OCI-LY7 (cell line): Measurements from ENCODE around the gene TDRD12. TPM values are rescaled to one million over a fixed set of nuclear protein-coding genes. Genes with fewer than 3 reads are reported as not detected.

Source experiments
- BruUV-seq: library from RNA; stranded (reverse); fragments of 400-500 nt; replicated peaks from 2 replicates; lab custom pipeline; 2021; lab: Mats Ljungman, UMichigan
- CTCF ChIA-PET: fragments of 300-600 bp; sonication (Branson Sonifier 250); formaldehyde crosslinking; loops from one replicate; lab custom pipeline; 2022; ENCODE audit warnings: antibody characterized with exemption; ENCODE audit not compliant: unreplicated experiment; lab: Charles Lee
- POLR2A ChIA-PET: fragments of 300-600 bp; sonication (Branson Sonifier 250); formaldehyde crosslinking; loops from one replicate; lab custom pipeline; 2022; ENCODE audit warnings: antibody characterized with exemption; lab: Charles Lee
- DNase-seq: peaks from one replicate; pipeline ENCODE4 v3.0.0-alpha.2; 2015; ENCODE audit warnings: low spot score
- H2AFZ ChIP-seq: fragments of 200-600 bp; sonication (generic), shearing (Covaris generic); 2 replicates; pipeline ENCODE4 v1.6.1; 2014; ENCODE audit warnings: mild to moderate bottlenecking, antibody characterized with exemption, low read length, moderate library complexity
- H3K27ac ChIP-seq: fragments of 200-600 bp; sonication (generic); 2 replicates; pipeline ENCODE4 v1.5.1; 2014; ENCODE audit warnings: mixed run types, low read depth, mild to moderate bottlenecking, moderate library complexity, low read length, inconsistent platforms; ENCODE audit not compliant: poor library complexity, severe bottlenecking
- H3K36me3 ChIP-seq: fragments of 200-600 bp; sonication (generic); 2 replicates; pipeline ENCODE4 v1.6.1; 2014; ENCODE audit warnings: mild to moderate bottlenecking, antibody characterized with exemption, low read length, moderate library complexity, mixed read lengths; ENCODE audit not compliant: insufficient read depth
- H3K4me1 ChIP-seq: fragments of 200-600 bp; sonication (generic); 2 replicates; pipeline ENCODE4 v1.5.1; 2014; ENCODE audit warnings: mild to moderate bottlenecking, low read length; ENCODE audit not compliant: insufficient read depth, poor library complexity, severe bottlenecking
- H3K4me2 ChIP-seq: fragments of 200-600 bp; sonication (generic); 2 replicates; pipeline ENCODE4 v1.6.1; 2014; ENCODE audit warnings: mild to moderate bottlenecking, low read length
- H3K4me3 ChIP-seq: fragments of 200-600 bp; sonication (generic); 2 replicates; pipeline ENCODE4 v1.5.1; 2014; ENCODE audit warnings: mild to moderate bottlenecking, low read depth, low read length; ENCODE audit not compliant: poor library complexity, severe bottlenecking
- H3K79me2 ChIP-seq: fragments of 200-600 bp; sonication (generic); 2 replicates; pipeline ENCODE4 v1.6.1; 2016; ENCODE audit warnings: low read depth, mild to moderate bottlenecking, low read length, moderate library complexity, mixed read lengths; ENCODE audit not compliant: insufficient read depth
- H3K9me2 ChIP-seq: fragments of 200-600 bp; sonication (generic); 2 replicates; pipeline ENCODE4 v1.6.1; 2016; ENCODE audit warnings: mild to moderate bottlenecking, low read length, mixed read lengths; ENCODE audit not compliant: insufficient read depth
- H3K9me3 ChIP-seq: fragments of 200-600 bp; sonication (generic); 2 replicates; pipeline ENCODE4 v1.6.1; 2014; ENCODE audit warnings: mild to moderate bottlenecking, mixed run types, low read length, mixed read lengths
- H4K20me1 ChIP-seq: fragments of 200-600 bp; sonication (generic); 2 replicates; pipeline ENCODE4 v1.6.1; 2014; ENCODE audit warnings: mild to moderate bottlenecking, antibody characterized with exemption, low read length, moderate library complexity, mixed read lengths; ENCODE audit not compliant: insufficient read depth
- EZH2phosphoT487 ChIP-seq: fragments of 200-600 bp; sonication (generic); IDR thresholded peaks from 2 replicates; pipeline ENCODE4 v1.6.1; 2018; ENCODE audit warnings: low read depth, borderline replicate concordance, mild to moderate bottlenecking, mixed run types, antibody characterized with exemption, low read length, moderate library complexity, mixed read lengths
- intact Hi-C: fragments of 100-400 bp; cut with micrococcal nuclease; formaldehyde crosslinking; loops from one replicate; pipeline ENCODE4 v1.10.0; 2022; ENCODE audit not compliant: unreplicated experiment
- total RNA-seq, 2 experiments: library from RNA; depleted of rRNA in 1 of 2; stranded (reverse); fragments of >200 nt in 1 of 2; shearing (Covaris generic) in 1 of 2; gene quantifications; 2 replicates each; pipeline ENCODE4 v1.2.3, GENCODE V29; 2014 to 2022
- TF ChIP-seq, protein P1 (sequence below): fragments of 200-600 bp; sonication (generic); conservative IDR thresholded peaks from 2 replicates; pipeline ENCODE4 v1.5.1; 2014; ENCODE audit warnings: mild to moderate bottlenecking, antibody characterized with exemption, low read length, moderate library complexity, mixed read lengths

Gene TDRD12
- total RNA-seq, 2 experiments from 2014 or later, result not detected

DNA sequence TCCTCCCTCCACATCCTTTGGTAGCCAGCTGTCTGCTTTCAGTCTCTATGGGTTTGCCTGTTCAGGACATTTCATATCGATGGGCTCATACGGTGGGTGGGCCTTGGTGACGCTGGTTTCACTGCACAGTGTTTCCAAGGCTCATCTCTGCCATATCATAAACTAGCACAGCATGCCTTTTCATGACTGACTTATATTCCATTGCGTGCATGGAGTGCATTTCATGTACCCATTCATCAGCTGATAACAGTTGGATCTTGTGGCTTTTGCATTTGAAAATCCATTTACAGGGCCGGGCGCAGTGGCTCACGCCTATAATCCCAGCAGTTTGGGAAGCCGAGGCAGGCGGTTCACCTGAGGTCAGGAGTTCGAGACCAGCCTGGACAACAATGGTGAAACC is 69.9 kb downstream of the TDRD12 start:
- Histone ChIP-seq H3K36me3 (no peaks in the 10 kb centered on the region), H2AFZ (no peak overlapping the region), H3K9me2 (no peaks in the 10 kb centered on the region), H3K27ac (no peak overlapping the region), H4K20me1 (no peaks in the 10 kb centered on the region), H3K79me2 (no peaks in the 10 kb centered on the region), H3K4me2 (no peak overlapping the region), H3K4me1 (no peaks in the 10 kb centered on the region), H3K4me3 (no peak overlapping the region), H3K9me3 (no peaks in the 10 kb centered on the region)
- no peak for TF ChIP-seq EZH2phosphoT487
- TF ChIP-seq, protein P1, sequence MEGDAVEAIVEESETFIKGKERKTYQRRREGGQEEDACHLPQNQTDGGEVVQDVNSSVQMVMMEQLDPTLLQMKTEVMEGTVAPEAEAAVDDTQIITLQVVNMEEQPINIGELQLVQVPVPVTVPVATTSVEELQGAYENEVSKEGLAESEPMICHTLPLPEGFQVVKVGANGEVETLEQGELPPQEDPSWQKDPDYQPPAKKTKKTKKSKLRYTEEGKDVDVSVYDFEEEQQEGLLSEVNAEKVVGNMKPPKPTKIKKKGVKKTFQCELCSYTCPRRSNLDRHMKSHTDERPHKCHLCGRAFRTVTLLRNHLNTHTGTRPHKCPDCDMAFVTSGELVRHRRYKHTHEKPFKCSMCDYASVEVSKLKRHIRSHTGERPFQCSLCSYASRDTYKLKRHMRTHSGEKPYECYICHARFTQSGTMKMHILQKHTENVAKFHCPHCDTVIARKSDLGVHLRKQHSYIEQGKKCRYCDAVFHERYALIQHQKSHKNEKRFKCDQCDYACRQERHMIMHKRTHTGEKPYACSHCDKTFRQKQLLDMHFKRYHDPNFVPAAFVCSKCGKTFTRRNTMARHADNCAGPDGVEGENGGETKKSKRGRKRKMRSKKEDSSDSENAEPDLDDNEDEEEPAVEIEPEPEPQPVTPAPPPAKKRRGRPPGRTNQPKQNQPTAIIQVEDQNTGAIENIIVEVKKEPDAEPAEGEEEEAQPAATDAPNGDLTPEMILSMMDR, result no peak
- no peak for DNase-seq
- no TSS peak for BruUV-seq
- POLR2A ChIA-PET, result no interaction called here
- intact Hi-C loops, result no loop called here
- CTCF ChIA-PET, result no interaction called here

DNA sequence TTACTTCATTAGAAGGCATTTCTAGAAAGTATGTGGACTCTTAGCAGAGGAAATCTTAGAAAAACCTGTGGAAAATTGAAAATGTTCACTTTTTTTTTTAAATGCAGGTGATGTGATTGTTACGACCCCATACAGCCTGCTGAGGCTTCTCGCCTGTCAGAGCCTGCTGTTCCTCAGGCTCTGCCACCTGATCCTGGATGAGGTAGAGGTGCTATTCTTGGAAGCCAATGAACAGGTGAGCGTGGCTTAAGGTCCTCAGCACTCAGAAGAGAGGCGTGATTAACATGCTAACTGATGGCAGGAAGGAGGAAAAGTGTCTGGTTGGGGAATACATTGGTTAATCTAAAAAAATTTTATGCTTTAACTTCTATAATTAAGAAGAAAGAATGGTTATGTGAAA is 78.6 kb downstream of the TDRD12 start:
- no peaks in the 10 kb centered on the region for H4K20me1 ChIP-seq
- intact Hi-C loops, result no loop called here
- no peak overlapping the region for H3K4me2 ChIP-seq
- DNase-seq, result no peak
- H2AFZ ChIP-seq, result no peak overlapping the region
- H3K9me2 ChIP-seq, result no peaks in the 10 kb centered on the region
- no TSS peak for BruUV-seq
- no peaks in the 10 kb centered on the region for H3K4me1 ChIP-seq
- no peaks in the 10 kb centered on the region for H3K36me3 ChIP-seq
- no peaks in the 10 kb centered on the region for H3K9me3 ChIP-seq
- no peaks in the 10 kb centered on the region for H3K79me2 ChIP-seq
- ChIA-PET CTCF (no interaction called here), POLR2A (no interaction called here)
- TF ChIP-seq, protein P1, result no peak
- TF ChIP-seq EZH2phosphoT487, result no peak
- H3K4me3 ChIP-seq, result no peak overlapping the region
- no peak overlapping the region for H3K27ac ChIP-seq

DNA sequence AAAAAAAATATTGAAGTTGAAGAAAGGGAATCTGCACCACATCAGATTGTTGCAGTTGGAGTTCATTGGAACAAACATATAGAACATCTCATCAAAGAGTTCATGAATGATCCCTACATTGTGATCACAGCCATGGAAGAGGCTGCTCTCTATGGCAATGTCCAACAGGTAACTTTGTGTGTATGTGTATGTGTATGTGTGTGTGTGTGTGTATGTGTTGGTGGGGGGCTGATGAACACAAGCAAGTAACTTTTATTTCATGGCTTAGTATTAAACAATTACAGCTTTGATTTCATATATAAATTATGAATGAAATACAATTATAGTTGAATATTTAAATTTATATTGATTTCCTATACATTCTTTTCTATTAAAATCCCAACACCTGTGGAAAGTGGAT is 80.6 kb downstream of the TDRD12 start:
- Histone ChIP-seq H3K27ac (no peak overlapping the region), H3K9me3 (no peaks in the 10 kb centered on the region), H3K4me3 (no peak overlapping the region), H3K9me2 (no peaks in the 10 kb centered on the region), H3K4me1 (no peaks in the 10 kb centered on the region), H2AFZ (no peak overlapping the region), H4K20me1 (no peaks in the 10 kb centered on the region), H3K79me2 (no peaks in the 10 kb centered on the region), H3K36me3 (no peaks in the 10 kb centered on the region), H3K4me2 (no peak overlapping the region)
- CTCF ChIA-PET, result no interaction called here
- DNase-seq, result no peak
- TF ChIP-seq, protein P1, result no peak
- no peak for TF ChIP-seq EZH2phosphoT487
- no TSS peak for BruUV-seq
- intact Hi-C loops, result no loop called here
- POLR2A ChIA-PET, result no interaction called here
